Type B pancreatic cell (in vitro differentiated cells): Measurements from ENCODE around the gene ZNF202. TPM values are rescaled to one million over a fixed set of nuclear protein-coding genes. Genes with fewer than 3 reads are reported as not detected.

ENCODE experiments used
- DNase-seq: peaks from one replicate; pipeline ENCODE4 v3.0.0; 2021; ENCODE audit warnings: mixed read lengths; ENCODE audit not compliant: unreplicated experiment; ENCODE audit errors: extremely low spot score
- H3K27ac Mint-ChIP-seq: 2 replicates; pipeline ENCODE4 v1.8.0; 2021; ENCODE audit warnings: mild to moderate bottlenecking, mixed read lengths
- H3K27me3 Mint-ChIP-seq: 2 replicates; pipeline ENCODE4 v1.8.0; 2021; ENCODE audit warnings: mixed read lengths
- H3K36me3 Mint-ChIP-seq: 2 replicates; pipeline ENCODE4 v1.8.0; 2021; ENCODE audit warnings: mixed read lengths
- H3K4me1 Mint-ChIP-seq: one replicate; pipeline ENCODE4 v1.8.0; 2021; ENCODE audit warnings: mixed read lengths; ENCODE audit not compliant: unreplicated experiment
- H3K4me3 Mint-ChIP-seq: 2 replicates; pipeline ENCODE4 v1.8.0; 2021; ENCODE audit warnings: mild to moderate bottlenecking, mixed read lengths
- H3K9me3 Mint-ChIP-seq: 2 replicates; pipeline ENCODE4 v1.8.0; 2021; ENCODE audit warnings: mixed read lengths
- CTCF ChIP-seq: fragments of 200-600 bp; sonication (generic); conservative IDR thresholded peaks from 2 replicates; pipeline ENCODE4 v1.5.0; 2021; ENCODE audit warnings: antibody characterized with exemption, mild to moderate bottlenecking
- total RNA-seq: library from RNA; stranded (reverse); gene quantifications from 2 replicates; pipeline ENCODE4 v1.2.1, GENCODE V29; 2021; ENCODE audit warnings: low replicate concordance

ZNF202 gene
- total RNA-seq, 1 donor from 2014 or later = 20.5 TPM

GRCh38 chr11:123775289-123775688 lies 33.8 kb upstream of the ZNF202 start:
- H3K27ac Mint-ChIP-seq = no peak overlapping the region
- no peaks in the 10 kb centered on the region for H3K9me3 Mint-ChIP-seq
- H3K27me3 Mint-ChIP-seq = no peaks in the 10 kb centered on the region
- TF ChIP-seq CTCF = no peak
- no peaks in the 10 kb centered on the region for H3K36me3 Mint-ChIP-seq
- no peaks in the 10 kb centered on the region for H3K4me1 Mint-ChIP-seq
- H3K4me3 Mint-ChIP-seq = no peak overlapping the region
- no peak for DNase-seq

- no peaks in the 10 kb centered on the region for H3K9me3 Mint-ChIP-seq
- H3K4me3 Mint-ChIP-seq = no peak overlapping the region
- H3K36me3 Mint-ChIP-seq = no peaks in the 10 kb centered on the region
- DNase-seq = no peak
- no peak overlapping the region for H3K27ac Mint-ChIP-seq
- H3K27me3 Mint-ChIP-seq = no peaks in the 10 kb centered on the region
- no peak for TF ChIP-seq CTCF
- no peaks in the 10 kb centered on the region for H3K4me1 Mint-ChIP-seq
Measured at GRCh38 chr11:123773959-123774358, 32.5 kb upstream of the ZNF202 start.

- Mint-ChIP-seq H3K27me3 (no peaks in the 10 kb centered on the region), H3K4me3 (peak overlapping the region; percentile 33), H3K27ac (peak overlapping the region; percentile 89), H3K36me3 (no peaks in the 10 kb centered on the region), H3K4me1 (no peaks in the 10 kb centered on the region), H3K9me3 (no peaks in the 10 kb centered on the region)
- no peak for TF ChIP-seq CTCF
- DNase-seq = no peak
Measured at GRCh38 chr11:123773026-123773425, 31.6 kb upstream of the ZNF202 start.

GRCh38 chr11:123771664-123772063 lies 30.2 kb upstream of the ZNF202 start:
- Mint-ChIP-seq H3K27ac (no peak overlapping the region), H3K36me3 (no peaks in the 10 kb centered on the region), H3K4me3 (no peak overlapping the region), H3K27me3 (no peaks in the 10 kb centered on the region), H3K9me3 (no peaks in the 10 kb centered on the region), H3K4me1 (no peaks in the 10 kb centered on the region)
- no peak for DNase-seq
- no peak for TF ChIP-seq CTCF

GRCh38 chr11:123770712-123771111 lies 29.3 kb upstream of the ZNF202 start:
- Mint-ChIP-seq H3K4me1 (no peaks in the 10 kb centered on the region), H3K27me3 (no peaks in the 10 kb centered on the region), H3K27ac (peak overlapping the region; percentile 32), H3K36me3 (no peaks in the 10 kb centered on the region), H3K9me3 (no peaks in the 10 kb centered on the region), H3K4me3 (no peak overlapping the region)
- TF ChIP-seq CTCF = no peak
- DNase-seq = no peak

- no peak for TF ChIP-seq CTCF
- no peaks in the 10 kb centered on the region for H3K36me3 Mint-ChIP-seq
Measured at GRCh38 chr11:123765601-123766000, 24.1 kb upstream of the ZNF202 start.

More at GRCh38 chr11:123765601-123766000, 24.1 kb upstream of the ZNF202 start:
- no peaks in the 10 kb centered on the region for H3K4me1 Mint-ChIP-seq
- DNase-seq = no peak
- H3K27me3 Mint-ChIP-seq = no peaks in the 10 kb centered on the region
- H3K9me3 Mint-ChIP-seq = peaks cover 9% of the 10 kb centered on the region
- H3K4me3 Mint-ChIP-seq = no peak overlapping the region
- no peak overlapping the region for H3K27ac Mint-ChIP-seq
